Astrocyte (in vitro differentiated cells and primary cell): ENCODE data around the gene ATRNL1.

Experiments
- CTCF ChIP-seq: IDR thresholded peaks from 2 replicates; pipeline ENCODE4 v1.5.1; 2011; ENCODE audit warnings: low read depth, mild to moderate bottlenecking, inconsistent platforms, low read length, moderate library complexity; ENCODE audit not compliant: insufficient read depth
- EZH2 ChIP-seq: IDR thresholded peaks from 2 replicates; pipeline ENCODE4 v1.6.1; 2012; ENCODE audit warnings: mild to moderate bottlenecking, low read length, inconsistent platforms; ENCODE audit not compliant: insufficient read depth

GRCh38 chr10:115762029-115762428 lies 668.9 kb downstream of the ATRNL1 start:
- TF ChIP-seq CTCF, result no peak
- TF ChIP-seq EZH2, result no peak
